Measurements from ENCODE around the gene ARFGAP1. TPM values are rescaled to one million over a fixed set of nuclear protein-coding genes. Genes with fewer than 3 reads are reported as not detected.

The ARFGAP1 gene
- total RNA-seq, 1 experiment from 2014 or later = 207 TPM

DNA sequence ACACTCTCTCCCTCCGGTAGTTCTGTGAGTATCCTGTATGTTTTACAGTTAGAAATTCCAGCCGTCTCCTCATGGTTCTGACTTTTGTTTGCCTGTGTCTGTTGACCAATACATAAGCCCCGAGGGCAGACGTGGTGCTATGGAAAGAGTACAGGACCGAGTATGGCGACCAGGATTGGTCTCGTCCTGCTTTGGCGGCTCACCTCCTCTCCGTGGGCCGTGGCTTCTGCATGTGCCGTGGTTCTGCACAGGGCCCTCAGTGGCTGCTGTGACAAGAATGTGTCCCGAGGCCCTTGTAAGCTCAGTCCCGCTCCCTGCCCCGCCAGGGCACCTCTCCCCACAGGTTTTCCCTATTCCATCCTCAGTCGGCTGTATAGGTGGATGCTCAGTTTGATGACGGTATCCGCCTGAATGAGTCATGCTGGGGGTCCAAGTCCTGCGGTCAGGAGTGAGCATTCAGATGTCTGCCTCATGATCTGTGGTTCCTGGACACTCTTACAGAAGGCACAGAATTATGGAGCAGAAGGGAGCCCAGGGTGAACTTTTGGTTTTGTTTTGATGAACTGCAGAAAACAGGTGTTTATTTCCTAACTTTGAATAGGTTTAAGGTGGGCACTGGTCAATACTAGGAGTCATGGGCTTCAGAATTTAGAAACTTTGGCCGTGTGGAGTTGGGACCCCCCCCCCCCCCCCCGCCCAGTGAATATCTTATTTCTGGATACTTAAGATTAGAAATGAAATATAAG lies 1.2 kb downstream of the ARFGAP1 start (continued):
- TF ChIP-seq FOXP4 (CRISPR knock-in tag; IDR thresholded peaks at IDR 0.05) = no peak

GRCh38 chr20:63274381-63275228 lies 2.0 kb downstream of the ARFGAP1 start:
- Mint-ChIP-seq H3K4me3 (peak overlapping the region; percentile 47), H3K4me1 (peaks cover 14% of the 10 kb centered on the region), H3K27ac (no peak overlapping the region), H3K27me3 (ENCODE audit: low read depth) (no peaks in the 10 kb centered on the region), H3K36me3 (peaks cover 24% of the 10 kb centered on the region), H3K9me3 (no peaks in the 10 kb centered on the region)
- DNase-seq (ENCODE audit: low spot score) (no peak), ATAC-seq (no peak)
- TF ChIP-seq ZNF423 (CRISPR knock-in tag; IDR thresholded peaks at IDR 0.05) (no peak), FOXK1 (CRISPR knock-in tag; IDR thresholded peaks at IDR 0.05) (no peak), FOXJ3 (CRISPR knock-in tag; IDR thresholded peaks at IDR 0.05; ENCODE audit: borderline replicate concordance) (no peak), ZNF317 (CRISPR knock-in tag; IDR thresholded peaks at IDR 0.05; ENCODE audit: borderline replicate concordance, low read depth) (no peak), ZNF232 (CRISPR knock-in tag; IDR thresholded peaks at IDR 0.05) (no peak), SMAD3 (CRISPR knock-in tag; IDR thresholded peaks at IDR 0.05; ENCODE audit: borderline replicate concordance) (no peak), PRRX2 (CRISPR knock-in tag; IDR thresholded peaks at IDR 0.05) (no peak), MLX (CRISPR knock-in tag; IDR thresholded peaks at IDR 0.05) (no peak), NR2C2 (CRISPR knock-in tag; IDR thresholded peaks at IDR 0.05) (no peak), STAT6 (CRISPR knock-in tag; conservative IDR thresholded peaks at IDR 0.05; ENCODE audit: low read depth) (no peak), TP53 (CRISPR knock-in tag; IDR thresholded peaks at IDR 0.05) (no peak)
- TF ChIP-seq, protein P1, sequence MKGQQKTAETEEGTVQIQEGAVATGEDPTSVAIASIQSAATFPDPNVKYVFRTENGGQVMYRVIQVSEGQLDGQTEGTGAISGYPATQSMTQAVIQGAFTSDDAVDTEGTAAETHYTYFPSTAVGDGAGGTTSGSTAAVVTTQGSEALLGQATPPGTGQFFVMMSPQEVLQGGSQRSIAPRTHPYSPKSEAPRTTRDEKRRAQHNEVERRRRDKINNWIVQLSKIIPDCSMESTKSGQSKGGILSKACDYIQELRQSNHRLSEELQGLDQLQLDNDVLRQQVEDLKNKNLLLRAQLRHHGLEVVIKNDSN (CRISPR knock-in tag; IDR thresholded peaks at IDR 0.05) = no peak
- TF ChIP-seq, protein P2, sequence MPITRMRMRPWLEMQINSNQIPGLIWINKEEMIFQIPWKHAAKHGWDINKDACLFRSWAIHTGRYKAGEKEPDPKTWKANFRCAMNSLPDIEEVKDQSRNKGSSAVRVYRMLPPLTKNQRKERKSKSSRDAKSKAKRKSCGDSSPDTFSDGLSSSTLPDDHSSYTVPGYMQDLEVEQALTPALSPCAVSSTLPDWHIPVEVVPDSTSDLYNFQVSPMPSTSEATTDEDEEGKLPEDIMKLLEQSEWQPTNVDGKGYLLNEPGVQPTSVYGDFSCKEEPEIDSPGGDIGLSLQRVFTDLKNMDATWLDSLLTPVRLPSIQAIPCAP (CRISPR knock-in tag; IDR thresholded peaks at IDR 0.05) = no peak
- TF ChIP-seq, protein P3, sequence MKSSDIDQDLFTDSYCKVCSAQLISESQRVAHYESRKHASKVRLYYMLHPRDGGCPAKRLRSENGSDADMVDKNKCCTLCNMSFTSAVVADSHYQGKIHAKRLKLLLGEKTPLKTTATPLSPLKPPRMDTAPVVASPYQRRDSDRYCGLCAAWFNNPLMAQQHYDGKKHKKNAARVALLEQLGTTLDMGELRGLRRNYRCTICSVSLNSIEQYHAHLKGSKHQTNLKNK (CRISPR knock-in tag; IDR thresholded peaks at IDR 0.05) = no peak
- TF ChIP-seq, protein P4, sequence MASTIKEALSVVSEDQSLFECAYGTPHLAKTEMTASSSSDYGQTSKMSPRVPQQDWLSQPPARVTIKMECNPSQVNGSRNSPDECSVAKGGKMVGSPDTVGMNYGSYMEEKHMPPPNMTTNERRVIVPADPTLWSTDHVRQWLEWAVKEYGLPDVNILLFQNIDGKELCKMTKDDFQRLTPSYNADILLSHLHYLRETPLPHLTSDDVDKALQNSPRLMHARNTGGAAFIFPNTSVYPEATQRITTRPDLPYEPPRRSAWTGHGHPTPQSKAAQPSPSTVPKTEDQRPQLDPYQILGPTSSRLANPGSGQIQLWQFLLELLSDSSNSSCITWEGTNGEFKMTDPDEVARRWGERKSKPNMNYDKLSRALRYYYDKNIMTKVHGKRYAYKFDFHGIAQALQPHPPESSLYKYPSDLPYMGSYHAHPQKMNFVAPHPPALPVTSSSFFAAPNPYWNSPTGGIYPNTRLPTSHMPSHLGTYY (CRISPR knock-in tag; IDR thresholded peaks at IDR 0.05) = no peak
- TF ChIP-seq, protein P5, sequence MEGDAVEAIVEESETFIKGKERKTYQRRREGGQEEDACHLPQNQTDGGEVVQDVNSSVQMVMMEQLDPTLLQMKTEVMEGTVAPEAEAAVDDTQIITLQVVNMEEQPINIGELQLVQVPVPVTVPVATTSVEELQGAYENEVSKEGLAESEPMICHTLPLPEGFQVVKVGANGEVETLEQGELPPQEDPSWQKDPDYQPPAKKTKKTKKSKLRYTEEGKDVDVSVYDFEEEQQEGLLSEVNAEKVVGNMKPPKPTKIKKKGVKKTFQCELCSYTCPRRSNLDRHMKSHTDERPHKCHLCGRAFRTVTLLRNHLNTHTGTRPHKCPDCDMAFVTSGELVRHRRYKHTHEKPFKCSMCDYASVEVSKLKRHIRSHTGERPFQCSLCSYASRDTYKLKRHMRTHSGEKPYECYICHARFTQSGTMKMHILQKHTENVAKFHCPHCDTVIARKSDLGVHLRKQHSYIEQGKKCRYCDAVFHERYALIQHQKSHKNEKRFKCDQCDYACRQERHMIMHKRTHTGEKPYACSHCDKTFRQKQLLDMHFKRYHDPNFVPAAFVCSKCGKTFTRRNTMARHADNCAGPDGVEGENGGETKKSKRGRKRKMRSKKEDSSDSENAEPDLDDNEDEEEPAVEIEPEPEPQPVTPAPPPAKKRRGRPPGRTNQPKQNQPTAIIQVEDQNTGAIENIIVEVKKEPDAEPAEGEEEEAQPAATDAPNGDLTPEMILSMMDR (IDR thresholded peaks at IDR 0.05) = no peak
- CTCF ChIA-PET = interaction anchor here (1.1 kb wide), 1 partner anchor 51 kb away, joined by 4 read pairs; no protein-coding TSS in a partner anchor
- POLR2A ChIA-PET = no interaction called here
